HepG2 (cell line): ENCODE data around the gene TM4SF1. TPM values are rescaled to one million over a fixed set of nuclear protein-coding genes. Genes with fewer than 3 reads are reported as not detected.

ENCODE experiments used
- ATAC-seq: fragments of 200-7000 bp; cut with Tn5 transposase; 3 replicates; pipeline ENCODE4 v1.9.1; 2020; ENCODE audit warnings: mild to moderate bottlenecking, moderate library complexity
- BruUV-seq: library from RNA; stranded (reverse); fragments of 400-500 nt; replicated peaks from 2 replicates; lab custom pipeline; 2021; lab: Mats Ljungman, UMichigan
- CTCF ChIA-PET: fragments of 300-600 bp; formaldehyde crosslinking; extraction: SDS; loops from one replicate; lab custom pipeline; 2021; ENCODE audit warnings: low total read pairs, inconsistent platforms, low intra/inter-chr PET ratio; lab: Yijun Ruan, JAX
- POLR2A ChIA-PET: fragments of 350-600 bp; sonication (Branson Sonifier 250); formaldehyde crosslinking; loops from one replicate; lab custom pipeline; 2020; ENCODE audit warnings: antibody characterized with exemption, inconsistent platforms; lab: Yijun Ruan, JAX
- DNase-seq: peaks from one replicate; pipeline ENCODE4 v3.0.0-alpha.2; 2015; ENCODE audit warnings: low spot score
- FAIRE-seq: peaks from 3 replicates; lab custom pipeline; 2011; peaks lifted over from hg19 to GRCh38; lab: Jason Lieb, UNC
- H2AFZ ChIP-seq: one replicate; pipeline ENCODE4 v1.6.1; 2011; ENCODE audit warnings: low read length, inconsistent platforms
- H3K27ac ChIP-seq: fragments of 300-600 bp; 3 replicates; pipeline ENCODE4 v1.8.0; 2011; ENCODE audit warnings: mixed run types, mild to moderate bottlenecking, mixed read lengths, low read length, inconsistent platforms; ENCODE audit not compliant: insufficient read depth; ENCODE audit errors: extremely low read length
- H3K27me3 ChIP-seq, 2 experiments: fragments of 200-600 bp in 1 of 2; 2 replicates in 1 of 2; 3 replicates in 1 of 2; pipeline versions ENCODE4 v1.6.0 to v1.8.0; 2011; ENCODE audit warnings: low read length in 2 of 2, mild to moderate bottlenecking in 2 of 2, moderate library complexity in 2 of 2, inconsistent platforms in 1 of 2; ENCODE audit not compliant: insufficient read depth in 2 of 2, control insufficient read depth in 1 of 2
- H3K36me3 ChIP-seq, 2 experiments: fragments of 200-600 bp in 1 of 2; replicated peaks in 1 of 2; 2 replicates in 1 of 2; 3 replicates in 1 of 2; pipeline versions ENCODE4 v1.5.1 to v1.8.0; 2011; ENCODE audit warnings: low read length in 2 of 2, inconsistent platforms in 1 of 2; ENCODE audit not compliant: insufficient read depth in 2 of 2, control insufficient read depth in 1 of 2
- H3K4me1 ChIP-seq: 2 replicates; pipeline ENCODE4 v1.5.1; 2012; ENCODE audit warnings: low read length, inconsistent platforms; ENCODE audit not compliant: insufficient read depth
- H3K4me2 ChIP-seq: 2 replicates; pipeline ENCODE4 v1.6.0; 2011; ENCODE audit warnings: low read depth, low read length, inconsistent platforms
- H3K4me3 ChIP-seq, 3 experiments: fragments of 200-600 bp in 1 of 3; sonication (generic), shearing (Covaris generic) in 1 of 3; replicated peaks in 1 of 3; 2 replicates each; pipeline ENCODE4 v1.5.1; 2011 to 2016; ENCODE audit warnings: low read length in 3 of 3, inconsistent platforms in 2 of 3, low read depth in 2 of 3, mild to moderate bottlenecking in 2 of 3, control low read depth in 1 of 3, mixed read lengths in 1 of 3; ENCODE audit not compliant: insufficient read depth in 1 of 3
- H3K79me2 ChIP-seq: one replicate; pipeline ENCODE4 v1.6.1; 2011; ENCODE audit warnings: low read length, inconsistent platforms; ENCODE audit not compliant: insufficient read depth
- H3K9ac ChIP-seq: 2 replicates; pipeline ENCODE4 v1.6.0; 2011; ENCODE audit warnings: mild to moderate bottlenecking, low read depth, low read length, inconsistent platforms; ENCODE audit not compliant: insufficient read depth
- H3K9me3 ChIP-seq: 2 replicates; pipeline ENCODE4 v1.5.1; 2012; ENCODE audit warnings: mild to moderate bottlenecking, low read length
- H4K20me1 ChIP-seq: 2 replicates; pipeline ENCODE4 v1.6.0; 2011; ENCODE audit warnings: inconsistent platforms, mild to moderate bottlenecking, low read length, moderate library complexity; ENCODE audit not compliant: insufficient read depth
- HCFC1 ChIP-seq: fragments of 150-350 bp; IDR thresholded peaks from 2 replicates; pipeline ENCODE4 v1.6.1; 2014; ENCODE audit warnings: low read depth, low read length
- NR2F2 ChIP-seq: IDR thresholded peaks from 2 replicates; pipeline ENCODE4 v1.6.1; 2012; ENCODE audit warnings: low read depth, inconsistent platforms, borderline replicate concordance
- RELA ChIP-seq: sonication (generic); formaldehyde crosslinking; IDR thresholded peaks from 2 replicates; pipeline ENCODE4 v1.4.0; 2020; ENCODE audit warnings: missing genetic modification reagents
- SOX13 ChIP-seq, 3 experiments: fragments of 450-650 bp in 1 of 3; sonication (generic) in 1 of 3; formaldehyde crosslinking in 1 of 3; IDR thresholded peaks in 2 of 3; conservative IDR thresholded peaks in 1 of 3; 2 replicates each; pipeline versions ENCODE4 v1.5.0 to v1.6.1; 2016 to 2020; ENCODE audit warnings: antibody characterized with exemption in 1 of 3, mild to moderate bottlenecking in 1 of 3, missing compliant biosample characterization in 1 of 3, missing genetic modification reagents in 1 of 3, moderate library complexity in 1 of 3
- SRSF9 ChIP-seq: fragments of 200-400 bp; formaldehyde crosslinking; IDR thresholded peaks from 2 replicates; pipeline ENCODE4 v1.6.1; 2018; ENCODE audit warnings: borderline replicate concordance, mild to moderate bottlenecking, low read depth, low read length; ENCODE audit not compliant: insufficient read depth, poor library complexity, severe bottlenecking
- ZBTB7A ChIP-seq: sonication (generic); formaldehyde crosslinking; IDR thresholded peaks from 2 replicates; pipeline ENCODE4 v1.8.0; 2022; ENCODE audit warnings: mild to moderate bottlenecking, missing genetic modification reagents
- ZZZ3 ChIP-seq: sonication (generic); formaldehyde crosslinking; IDR thresholded peaks from 2 replicates; pipeline ENCODE4 v1.4.0; 2020; ENCODE audit warnings: missing genetic modification reagents, mild to moderate bottlenecking, borderline replicate concordance
- WGBS: methylation state at CpG from one replicate; pipeline ENCODE4 v1.1.6; 2017; ENCODE audit warnings: low lambda C conversion rate; 5-methylcytosine and 5-hydroxymethylcytosine counted together
- in situ Hi-C: cut with HindIII; loops from 2 replicates; pipeline ENCODE4 v1.10.0; 2017; ENCODE audit warnings: low pct_unique_long_range_greater_than_20kb; ENCODE audit not compliant: extremely low pct_ligation_motif_present
- intact Hi-C: fragments of 100-400 bp; cut with micrococcal nuclease; formaldehyde crosslinking; loops from one replicate; pipeline ENCODE4 v1.10.0; 2022; ENCODE audit not compliant: unreplicated experiment
- polyA plus RNA-seq, 8 experiments: library from polyadenylated mRNA; depleted of rRNA in 3 of 8; stranded (reverse) in 7 of 8; unstranded in 1 of 8; fragments of >200 nt; fragmentation: Illumina TruSeq in 4 of 8; extraction: Trizol in 4 of 8; gene quantifications; 2 replicates each; pipeline versions ENCODE4 v1.2.1 to v1.2.3, GENCODE V29; 2011 to 2016; ENCODE audit warnings: low read depth in 4 of 8, missing spikeins in 1 of 8, mixed read lengths in 1 of 8; ENCODE audit not compliant: insufficient read depth in 1 of 8
- total RNA-seq, 5 experiments: library from RNA; depleted of rRNA; stranded (reverse); fragments of >200 nt; fragmentation: Illumina TruSeq; extraction: Trizol; gene quantifications; 2 replicates each; pipeline ENCODE4 v1.2.3, GENCODE V29; 2016; ENCODE audit warnings: low read depth in 1 of 5
- TF ChIP-seq, protein P1 (sequence below): sonication (generic); formaldehyde crosslinking; IDR thresholded peaks from 2 replicates; pipeline ENCODE4 v1.5.1; 2020; ENCODE audit warnings: missing genetic modification reagents, mild to moderate bottlenecking, borderline replicate concordance
- TF ChIP-seq, protein P2 (sequence below): sonication (generic); formaldehyde crosslinking; IDR thresholded peaks from 2 replicates; pipeline ENCODE4 v1.8.0; 2022; ENCODE audit warnings: low read depth, missing genetic modification reagents

Gene TM4SF1
- total and polyA plus RNA-seq, 2 of the 13 experiments (the other 11 are each of a cell fraction or from before 2014, with no cell fraction given) = 431 to 1,359 TPM

DNA sequence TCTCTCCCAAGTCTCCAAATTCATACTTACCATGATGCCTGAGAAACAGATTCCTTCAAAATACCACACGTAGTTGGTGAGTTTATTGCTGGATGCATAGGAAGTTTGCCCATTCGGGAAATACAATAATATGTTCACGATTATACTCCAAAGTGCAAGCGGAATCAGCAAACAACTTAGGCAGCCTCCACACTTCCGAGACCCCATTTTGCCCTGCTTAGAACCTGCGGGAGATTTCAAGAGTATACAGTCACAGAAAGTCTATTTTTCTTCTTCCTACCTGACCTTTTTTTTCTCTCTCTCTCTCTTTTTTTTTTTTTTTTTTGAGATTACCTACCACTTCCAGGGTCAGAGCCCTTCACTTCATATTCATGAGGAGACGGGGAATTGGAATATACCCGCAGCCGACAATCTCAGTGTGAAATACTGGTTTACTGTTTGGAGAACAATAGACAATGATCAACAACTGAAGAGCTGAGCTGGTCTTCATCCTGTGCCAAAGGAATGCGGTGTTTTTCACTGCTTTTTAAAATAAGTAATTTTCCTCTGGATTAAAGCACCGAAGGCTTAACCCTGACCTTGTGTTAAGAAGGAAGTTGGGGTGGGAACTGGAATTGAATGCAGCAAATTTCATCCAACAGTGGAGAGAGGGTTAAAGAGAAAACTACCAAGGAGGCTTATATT is 44.1 kb downstream of the TM4SF1 start, which contains the start of gene TM4SF18:
TM4SF18 (minus strand) TSS at position 461 of the 684 bp plus-strand sequence; CDS start at position 207, 254 bp downstream.
- Histone ChIP-seq H3K4me3 (no peak within 1 kb of the TSS), H3K27me3 (no peaks in the 10 kb centered on the region), H4K20me1 (no peaks in the 10 kb centered on the region), H3K36me3 (no peaks in the 10 kb centered on the region), H3K9ac (no peak within 1 kb of the TSS), H3K27ac (no peak within 1 kb of the TSS), H2AFZ (no peak within 1 kb of the TSS), H3K4me1 (peaks cover 22% of the 10 kb centered on the region), H3K9me3 (no peaks in the 10 kb centered on the region), H3K4me2 (no peak within 1 kb of the TSS), H3K79me2 (no peaks in the 10 kb centered on the region)
- in situ Hi-C loops = no loop called here
- CTCF ChIA-PET = no interaction called here
- BruUV-seq = no TSS peak
- TF ChIP-seq, protein P1, sequence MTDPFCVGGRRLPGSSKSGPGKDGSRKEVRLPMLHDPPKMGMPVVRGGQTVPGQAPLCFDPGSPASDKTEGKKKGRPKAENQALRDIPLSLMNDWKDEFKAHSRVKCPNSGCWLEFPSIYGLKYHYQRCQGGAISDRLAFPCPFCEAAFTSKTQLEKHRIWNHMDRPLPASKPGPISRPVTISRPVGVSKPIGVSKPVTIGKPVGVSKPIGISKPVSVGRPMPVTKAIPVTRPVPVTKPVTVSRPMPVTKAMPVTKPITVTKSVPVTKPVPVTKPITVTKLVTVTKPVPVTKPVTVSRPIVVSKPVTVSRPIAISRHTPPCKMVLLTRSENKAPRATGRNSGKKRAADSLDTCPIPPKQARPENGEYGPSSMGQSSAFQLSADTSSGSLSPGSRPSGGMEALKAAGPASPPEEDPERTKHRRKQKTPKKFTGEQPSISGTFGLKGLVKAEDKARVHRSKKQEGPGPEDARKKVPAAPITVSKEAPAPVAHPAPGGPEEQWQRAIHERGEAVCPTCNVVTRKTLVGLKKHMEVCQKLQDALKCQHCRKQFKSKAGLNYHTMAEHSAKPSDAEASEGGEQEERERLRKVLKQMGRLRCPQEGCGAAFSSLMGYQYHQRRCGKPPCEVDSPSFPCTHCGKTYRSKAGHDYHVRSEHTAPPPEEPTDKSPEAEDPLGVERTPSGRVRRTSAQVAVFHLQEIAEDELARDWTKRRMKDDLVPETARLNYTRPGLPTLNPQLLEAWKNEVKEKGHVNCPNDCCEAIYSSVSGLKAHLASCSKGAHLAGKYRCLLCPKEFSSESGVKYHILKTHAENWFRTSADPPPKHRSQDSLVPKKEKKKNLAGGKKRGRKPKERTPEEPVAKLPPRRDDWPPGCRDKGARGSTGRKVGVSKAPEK (CRISPR knock-in tag) = no peak
- TF ChIP-seq SOX13 (IDR thresholded peaks at IDR 0.05) (no peak), SOX13 (CRISPR knock-in tag; conservative IDR thresholded peaks at IDR 0.05 in 1 of 2, IDR thresholded peaks at IDR 0.05 in 1 of 2) (peak in 1 of 2 experiments; percentile 23; a peak in 1 of 4 replicates)
- intact Hi-C loops = loop anchor here (5.0 kb wide), 1 partner anchor 376 kb away; no protein-coding TSS in a partner anchor
- FAIRE-seq (no peak), DNase-seq (no peak), ATAC-seq (no peak)
- 83% methylated on average over 11 of the region's 11 CpGs for WGBS
- POLR2A ChIA-PET = no interaction called here

GRCh38 chr3:149332771-149333170 is 44.7 kb downstream of the TM4SF1 start:
- H3K27me3 ChIP-seq = no peaks in the 10 kb centered on the region
- H3K36me3 ChIP-seq = no peaks in the 10 kb centered on the region
- H3K4me3 ChIP-seq = no peak overlapping the region
- H3K4me1 ChIP-seq = peaks cover 22% of the 10 kb centered on the region
- H3K9ac ChIP-seq = no peak overlapping the region
- H2AFZ ChIP-seq = no peak overlapping the region
- intact Hi-C loops (loop anchor here (5.0 kb wide), 1 partner anchor 375 kb away; no protein-coding TSS in a partner anchor), in situ Hi-C loops (no loop called here)
- no peaks in the 10 kb centered on the region for H4K20me1 ChIP-seq
- ChIA-PET POLR2A (no interaction called here), CTCF (no interaction called here)
- no peak for DNase-seq
- H3K9me3 ChIP-seq = no peaks in the 10 kb centered on the region
- no peak for FAIRE-seq
- TF ChIP-seq ZZZ3 (CRISPR knock-in tag) = no peak
- TF ChIP-seq, protein P2, sequence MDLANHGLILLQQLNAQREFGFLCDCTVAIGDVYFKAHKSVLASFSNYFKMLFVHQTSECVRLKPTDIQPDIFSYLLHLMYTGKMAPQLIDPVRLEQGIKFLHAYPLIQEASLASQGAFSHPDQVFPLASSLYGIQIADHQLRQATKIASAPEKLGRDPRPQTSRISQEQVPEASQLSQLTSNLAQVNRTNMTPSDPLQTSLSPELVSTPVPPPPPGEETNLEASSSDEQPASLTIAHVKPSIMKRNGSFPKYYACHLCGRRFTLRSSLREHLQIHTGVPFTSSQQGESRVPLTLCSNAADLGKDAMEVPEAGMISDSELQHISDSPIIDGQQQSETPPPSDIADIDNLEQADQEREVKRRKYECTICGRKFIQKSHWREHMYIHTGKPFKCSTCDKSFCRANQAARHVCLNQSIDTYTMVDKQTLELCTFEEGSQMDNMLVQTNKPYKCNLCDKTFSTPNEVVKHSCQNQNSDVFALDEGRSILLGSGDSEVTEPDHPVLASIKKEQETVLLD (CRISPR knock-in tag) = no peak
- TF ChIP-seq HCFC1 = no peak
- TF ChIP-seq RELA (CRISPR knock-in tag) = no peak
- no peak for TF ChIP-seq ZBTB7A (CRISPR knock-in tag)
- no peak for TF ChIP-seq NR2F2
- TF ChIP-seq SRSF9 = no peak
- H3K4me2 ChIP-seq = no peak overlapping the region
- no peak for ATAC-seq
- no peak overlapping the region for H3K27ac ChIP-seq
- H3K79me2 ChIP-seq = no peaks in the 10 kb centered on the region
- BruUV-seq = no TSS peak
